ENCODE data around the gene FAHD2A. TPM values are rescaled to one million over a fixed set of nuclear protein-coding genes. Genes with fewer than 3 reads are reported as not detected.
"Not testable (repeated sequence)": the region's sequence is repeated elsewhere in the genome, so short reads cannot be mapped to it uniquely, and the experiment has no call there.

FAHD2A gene
- total RNA-seq, 1 experiment from 2014 or later = 28.5 TPM

DNA sequence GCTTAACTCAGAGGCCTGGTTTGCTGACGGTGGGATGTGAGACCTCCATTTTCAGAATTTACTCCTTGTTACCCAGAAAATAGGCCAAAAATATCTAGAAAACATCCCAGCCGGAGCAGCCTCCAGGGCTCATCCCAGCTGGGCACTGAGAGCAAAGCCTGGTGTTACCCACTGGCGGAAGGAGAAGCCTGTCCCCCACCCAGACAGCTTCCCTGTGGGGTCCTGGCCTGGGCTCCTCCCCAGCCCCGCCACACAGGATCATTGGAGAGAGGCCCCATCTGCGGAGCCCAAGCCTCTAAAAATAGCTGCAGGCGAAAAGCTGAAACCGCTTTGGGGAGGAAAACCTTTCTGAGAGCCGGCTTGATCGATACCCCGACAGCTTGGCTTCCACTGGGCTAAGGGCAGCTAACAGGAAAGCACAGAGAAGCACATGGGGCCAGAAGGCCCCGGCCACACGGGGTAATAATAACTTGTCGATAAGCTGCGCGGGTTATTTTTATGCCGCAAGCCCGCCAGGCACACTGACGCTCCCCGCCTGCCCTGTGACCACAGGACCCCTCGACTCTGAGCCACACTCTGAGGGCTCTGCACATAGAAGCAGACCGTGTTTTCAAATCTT is 26.9 kb upstream of the FAHD2A start:
- DNase-seq (ENCODE audit: low read depth) = no peak

DNA sequence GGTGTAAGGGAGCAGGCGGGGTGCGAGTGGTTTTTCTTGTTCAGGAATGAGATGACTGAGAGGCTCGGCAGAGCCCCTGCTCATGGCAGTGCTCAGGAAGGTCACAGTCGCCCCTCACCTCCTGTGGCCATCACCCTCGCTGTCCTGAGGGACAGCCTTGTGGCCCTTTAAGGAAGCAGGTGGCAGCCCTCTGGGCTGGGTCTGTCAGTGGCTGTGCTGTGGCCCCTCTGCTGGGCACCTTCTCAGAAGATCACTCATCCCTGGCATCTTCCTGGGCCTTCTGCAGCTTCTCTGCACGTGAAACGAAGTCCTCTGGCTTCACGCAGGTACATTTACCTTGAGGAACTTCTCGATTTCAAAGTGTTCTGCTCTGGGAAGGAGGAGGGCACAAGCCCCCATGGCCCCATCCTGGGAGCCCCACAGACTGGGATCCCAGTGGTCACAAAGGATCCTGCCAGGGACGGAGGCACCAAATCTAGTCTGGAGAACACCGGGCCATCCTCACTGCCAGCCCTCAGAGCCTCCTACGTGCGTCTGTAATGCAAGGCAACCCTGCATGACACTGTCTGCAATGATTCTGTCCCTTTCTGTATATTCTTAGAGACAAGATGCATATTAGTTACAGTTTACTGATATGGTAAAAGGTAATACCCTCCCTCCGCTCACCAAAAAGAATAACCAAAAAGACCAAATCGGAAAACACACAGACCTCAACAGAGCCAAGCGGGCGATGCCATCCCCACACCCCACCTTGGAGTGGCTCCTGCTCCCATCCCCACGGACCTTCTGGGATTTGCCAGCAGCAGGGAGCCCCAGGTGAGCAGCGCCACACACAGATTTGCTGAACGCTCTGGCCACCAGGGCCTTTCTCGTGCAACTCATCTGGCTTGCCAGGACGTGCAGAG is 25.9 kb upstream of the FAHD2A start:
- no peak for DNase-seq (ENCODE audit: low read depth)

DNA sequence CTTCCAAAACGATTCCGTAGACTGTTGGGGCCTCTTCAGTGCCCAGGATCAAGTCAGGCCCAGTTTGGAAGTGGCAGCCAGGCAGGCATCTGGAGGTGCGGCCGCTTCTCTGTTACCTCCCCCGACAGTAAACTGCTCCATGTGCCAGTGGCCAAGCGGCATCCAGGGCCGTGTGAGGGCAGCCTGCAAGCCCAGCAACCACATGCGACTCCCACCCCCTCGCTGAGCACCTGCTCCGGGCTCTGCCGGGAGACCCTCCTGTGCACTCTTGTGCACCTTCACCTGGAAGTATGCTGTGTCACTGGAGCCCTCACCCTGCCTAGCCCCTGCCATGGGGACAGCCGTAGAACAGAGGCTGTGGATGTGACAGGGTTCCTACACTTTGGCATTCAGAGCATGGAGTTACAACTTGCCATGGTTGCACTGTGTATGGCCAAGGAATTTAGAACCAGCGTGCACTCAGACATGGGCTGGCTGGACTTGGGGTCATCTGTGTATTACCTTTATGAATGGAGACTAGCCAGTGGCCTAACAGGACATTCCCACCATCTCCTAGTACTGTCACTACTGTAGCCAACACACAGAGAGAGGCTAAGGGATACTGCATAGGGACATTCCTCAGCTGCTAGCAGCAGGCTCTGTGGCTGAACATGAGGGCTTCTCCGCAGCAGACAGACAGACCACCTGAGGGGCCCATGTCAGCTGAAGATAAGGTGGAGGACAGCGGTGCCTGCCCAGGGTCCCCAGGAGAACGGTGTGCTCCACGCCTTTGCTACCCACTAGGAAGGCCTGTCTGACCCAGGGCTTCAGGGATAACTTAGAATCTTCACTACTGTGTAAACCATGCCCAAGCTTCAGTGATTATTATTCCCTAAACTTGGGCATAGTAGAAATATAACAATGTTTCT is 25.0 kb upstream of the FAHD2A start:
- DNase-seq (ENCODE audit: low read depth) = no peak

DNA sequence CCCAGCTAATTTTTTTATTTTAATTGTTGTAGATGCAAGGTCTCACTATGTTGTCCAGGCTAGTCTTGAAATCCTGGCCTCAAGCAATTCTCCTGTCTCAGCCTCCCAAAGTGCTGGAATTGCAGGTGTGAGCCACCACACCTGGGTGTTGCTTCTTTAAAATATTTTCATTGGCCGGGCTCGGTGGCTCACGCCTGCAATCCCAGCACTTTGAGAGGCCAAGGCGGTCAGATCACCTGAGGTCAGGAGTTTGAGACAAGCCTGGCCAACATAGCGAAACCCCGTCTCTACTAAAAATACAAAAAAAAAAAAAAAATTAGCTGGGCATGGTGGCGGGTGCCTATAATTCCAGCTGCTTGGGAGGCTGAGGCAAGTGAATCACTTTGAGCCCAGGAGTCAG is 24.2 kb upstream of the FAHD2A start:
- not testable (repeated sequence) for DNase-seq (ENCODE audit: low read depth)

DNA sequence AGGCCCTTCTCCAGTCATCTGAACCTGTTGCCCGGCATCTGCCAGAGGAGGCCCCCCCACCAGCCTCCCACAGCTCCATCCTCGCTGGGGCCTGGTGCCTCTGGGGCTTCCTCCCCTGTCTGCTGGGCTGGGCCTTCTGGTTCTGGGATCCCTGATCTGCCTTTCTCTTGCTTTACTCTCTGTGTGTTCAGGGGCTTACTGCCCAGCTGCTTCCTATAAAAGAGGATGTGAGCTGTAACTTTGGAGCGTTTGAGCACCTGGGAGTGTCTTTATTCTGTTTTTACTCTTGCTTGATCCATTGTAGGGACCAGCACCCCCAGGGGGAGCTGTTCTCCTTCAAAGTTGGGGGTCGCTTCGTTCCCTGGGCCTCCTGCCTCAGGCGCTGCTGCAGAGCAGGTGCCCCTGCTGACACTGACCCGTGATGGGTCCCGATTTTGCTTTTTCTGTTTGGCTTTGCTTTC is 23.1 kb upstream of the FAHD2A start:
- DNase-seq (ENCODE audit: low read depth) = no peak

DNA sequence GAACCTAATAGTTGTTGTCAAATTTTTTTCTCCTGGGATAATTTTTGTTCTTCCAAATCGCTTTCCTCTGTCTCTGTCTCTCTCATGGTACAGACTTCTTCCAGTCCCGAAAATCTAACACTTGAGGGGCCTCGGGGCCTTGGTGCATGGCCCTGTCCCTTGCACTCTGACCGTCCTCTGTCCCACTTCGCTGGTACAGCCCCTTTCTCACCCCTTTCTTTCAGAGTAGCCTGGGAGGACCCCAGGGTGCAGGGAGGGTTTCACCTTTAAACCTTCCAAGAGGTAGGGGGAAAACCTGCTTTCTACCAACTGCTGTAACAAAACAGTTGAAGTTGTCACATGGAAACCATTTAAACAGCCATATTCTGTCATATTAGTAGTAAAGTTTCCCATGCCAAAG is 22.2 kb upstream of the FAHD2A start:
- DNase-seq (ENCODE audit: low read depth) = no peak

DNA sequence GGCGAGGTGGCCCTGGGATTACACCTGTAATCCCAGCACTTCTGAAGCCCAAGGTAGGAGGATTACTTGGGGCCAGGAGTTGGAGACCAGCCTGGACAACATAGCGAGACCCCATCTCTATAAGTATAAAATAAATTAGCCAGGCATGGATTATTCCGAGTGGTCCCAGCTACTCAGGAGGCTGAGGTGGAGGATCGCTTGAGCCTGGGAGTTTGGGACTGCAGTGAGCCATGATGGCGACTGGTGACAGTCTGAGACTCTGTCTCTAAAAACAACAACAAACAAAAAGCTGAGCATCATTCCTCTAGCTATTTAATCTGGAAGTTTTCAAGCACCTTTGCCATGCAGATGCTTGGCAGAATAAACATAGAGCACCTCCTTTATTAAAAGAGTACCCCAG is 21.8 kb upstream of the FAHD2A start:
- DNase-seq (ENCODE audit: low read depth) = no peak

DNA sequence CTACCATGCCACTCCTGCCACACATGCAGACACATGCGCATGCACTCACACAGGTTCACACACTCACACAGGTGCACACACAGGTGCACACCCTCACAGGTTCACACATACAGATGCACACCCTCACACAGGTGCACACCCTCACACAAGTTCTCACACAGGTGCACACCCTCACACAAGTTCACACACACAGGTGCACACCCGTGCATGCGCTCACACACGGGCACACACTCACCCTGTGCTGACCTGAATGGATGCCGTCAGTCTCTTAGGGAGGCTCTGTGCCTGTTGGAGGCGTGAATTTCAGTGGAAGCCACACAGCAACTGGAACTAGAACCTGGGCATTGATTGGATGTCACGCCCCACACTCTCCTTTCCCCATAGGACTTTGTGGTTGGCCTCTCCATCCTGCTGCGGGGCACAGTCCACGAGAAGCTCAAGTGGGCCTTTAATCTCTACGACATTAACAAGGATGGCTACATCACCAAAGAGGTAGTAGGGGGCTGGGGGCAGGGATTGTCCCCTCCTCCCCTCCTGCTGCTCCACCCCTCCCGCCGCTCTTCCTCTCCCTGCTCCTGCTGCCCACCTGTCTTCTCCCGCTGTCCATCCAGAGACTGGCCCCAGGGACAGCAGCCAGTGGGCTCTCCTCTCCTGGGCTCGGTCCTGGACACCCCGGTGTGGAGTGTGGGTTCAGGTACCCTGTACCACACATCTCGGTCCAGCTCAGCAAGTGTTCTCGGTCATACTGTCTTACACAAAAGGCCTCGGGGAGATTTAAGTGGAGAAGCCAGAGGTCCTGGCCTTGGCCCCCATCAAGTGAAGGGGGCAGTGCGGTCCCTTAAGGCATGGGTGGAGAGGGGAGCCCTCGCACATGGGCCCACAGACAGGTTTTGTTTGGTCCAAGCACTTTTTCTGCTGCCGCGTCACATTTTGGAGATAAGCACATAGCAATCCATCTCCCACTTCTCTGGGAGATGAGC is 21.0 kb upstream of the FAHD2A start:
- no peak for DNase-seq (ENCODE audit: low read depth)

DNA sequence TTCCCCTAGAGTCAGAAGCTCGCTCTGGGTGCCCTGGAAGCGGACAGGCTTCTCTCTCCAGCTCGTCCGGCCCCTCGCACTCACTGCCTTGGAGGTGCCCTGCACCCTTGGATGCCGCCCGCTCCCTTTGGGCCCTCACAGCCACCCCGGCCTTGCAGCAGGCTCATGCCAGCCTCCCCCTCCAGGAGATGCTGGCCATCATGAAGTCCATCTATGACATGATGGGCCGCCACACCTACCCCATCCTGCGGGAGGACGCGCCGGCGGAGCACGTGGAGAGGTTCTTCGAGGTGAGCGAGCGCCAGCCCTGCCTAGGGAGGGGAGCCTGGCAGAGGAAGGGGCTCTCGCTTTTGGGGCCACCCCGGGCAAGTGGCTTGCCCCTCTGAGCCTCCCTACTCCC is 20.3 kb upstream of the FAHD2A start:
- no peak for DNase-seq (ENCODE audit: low read depth)

DNA sequence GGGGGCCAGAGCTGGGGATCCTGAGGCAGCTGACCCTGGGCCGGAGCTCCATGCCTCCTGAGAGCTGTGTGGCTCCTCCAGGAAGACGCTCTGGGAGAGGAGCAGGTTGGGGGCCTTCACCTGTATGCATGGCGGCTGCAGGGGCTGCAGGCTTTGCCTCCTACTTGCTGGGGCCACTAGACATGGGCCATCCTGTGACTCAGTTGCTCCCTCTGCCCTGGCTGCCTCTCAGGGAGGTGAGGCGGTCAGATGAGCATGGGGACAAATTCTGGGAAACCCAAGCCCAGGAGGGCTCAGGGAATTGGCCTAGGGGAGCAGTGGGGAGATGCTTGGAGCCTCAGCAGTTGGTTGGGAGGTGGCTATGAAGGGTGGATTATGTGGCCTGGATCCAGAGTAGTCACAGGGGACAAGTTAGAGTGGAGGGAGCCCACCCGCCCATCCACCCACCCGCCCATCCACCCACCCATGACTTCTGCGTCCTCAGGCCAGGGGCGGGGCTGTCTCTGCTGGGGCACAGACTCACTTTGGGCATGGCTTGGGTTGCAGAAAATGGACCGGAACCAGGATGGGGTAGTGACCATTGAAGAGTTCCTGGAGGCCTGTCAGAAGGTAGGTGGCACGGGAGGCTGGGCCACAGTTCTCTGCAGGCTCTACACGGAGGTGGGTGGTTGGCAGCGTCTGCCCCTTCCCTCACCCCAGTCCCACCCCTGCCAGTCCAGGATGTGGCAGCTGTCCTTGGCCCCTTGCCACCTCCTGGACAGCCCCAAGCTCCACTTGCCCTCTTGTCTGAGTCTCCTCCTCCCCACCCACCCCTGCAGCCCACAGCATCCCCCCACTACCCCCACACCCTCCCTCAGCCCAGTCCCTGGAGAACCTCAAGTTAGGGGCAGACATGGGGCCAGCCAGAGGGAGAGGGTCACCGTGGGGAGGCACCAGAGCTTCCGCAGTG is 19.5 kb upstream of the FAHD2A start:
- DNase-seq (ENCODE audit: low read depth) = no peak

DNA sequence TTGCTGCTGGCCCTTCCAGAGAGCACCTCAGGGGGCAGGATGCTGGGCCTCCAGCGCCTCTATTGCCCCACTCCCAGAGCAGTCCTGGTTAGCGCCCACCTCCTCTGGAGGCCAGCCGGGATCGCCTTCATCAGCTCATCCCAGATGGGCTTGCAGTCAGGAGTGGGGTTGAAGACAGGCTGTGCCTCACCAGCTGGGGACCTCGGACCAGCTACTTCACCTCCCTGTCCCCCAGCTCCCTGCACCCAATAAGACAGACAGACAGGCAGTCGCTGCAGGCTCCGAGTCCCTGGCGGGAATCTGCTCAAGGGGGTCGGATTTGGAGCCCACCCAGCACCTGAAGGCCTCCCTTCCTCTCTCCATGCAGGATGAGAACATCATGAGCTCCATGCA is 18.9 kb upstream of the FAHD2A start:
- no peak for DNase-seq (ENCODE audit: low read depth)

DNA sequence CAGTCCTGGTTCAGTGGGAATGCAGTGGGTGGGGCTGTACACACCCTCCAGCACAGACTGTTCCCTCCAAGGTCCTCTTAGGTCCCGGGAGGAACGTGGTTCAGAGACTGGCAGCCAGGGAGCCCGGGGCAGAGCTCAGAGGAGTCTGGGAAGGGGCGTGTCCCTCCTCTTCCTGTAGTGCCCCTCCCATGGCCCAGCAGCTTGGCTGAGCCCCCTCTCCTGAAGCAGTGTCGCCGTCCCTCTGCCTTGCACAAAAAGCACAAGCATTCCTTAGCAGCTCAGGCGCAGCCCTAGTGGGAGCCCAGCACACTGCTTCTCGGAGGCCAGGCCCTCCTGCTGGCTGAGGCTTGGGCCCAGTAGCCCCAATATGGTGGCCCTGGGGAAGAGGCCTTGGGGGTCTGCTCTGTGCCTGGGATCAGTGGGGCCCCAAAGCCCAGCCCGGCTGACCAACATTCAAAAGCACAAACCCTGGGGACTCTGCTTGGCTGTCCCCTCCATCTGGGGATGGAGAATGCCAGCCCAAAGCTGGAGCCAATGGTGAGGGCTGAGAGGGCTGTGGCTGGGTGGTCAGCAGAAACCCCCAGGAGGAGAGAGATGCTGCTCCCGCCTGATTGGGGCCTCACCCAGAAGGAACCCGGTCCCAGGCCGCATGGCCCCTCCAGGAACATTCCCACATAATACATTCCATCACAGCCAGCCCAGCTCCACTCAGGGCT is 17.5 kb upstream of the FAHD2A start:
- DNase-seq (ENCODE audit: low read depth) = no peak

DNA sequence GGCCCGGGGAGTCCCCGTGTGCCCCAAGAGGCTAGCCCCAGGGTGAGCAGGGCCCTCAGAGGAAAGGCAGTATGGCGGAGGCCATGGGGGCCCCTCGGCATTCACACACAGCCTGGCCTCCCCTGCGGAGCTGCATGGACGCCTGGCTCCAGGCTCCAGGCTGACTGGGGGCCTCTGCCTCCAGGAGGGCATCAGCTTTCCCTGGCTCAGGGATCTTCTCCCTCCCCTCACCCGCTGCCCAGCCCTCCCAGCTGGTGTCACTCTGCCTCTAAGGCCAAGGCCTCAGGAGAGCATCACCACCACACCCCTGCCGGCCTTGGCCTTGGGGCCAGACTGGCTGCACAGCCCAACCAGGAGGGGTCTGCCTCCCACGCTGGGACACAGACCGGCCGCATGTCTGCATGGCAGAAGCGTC is 16.9 kb upstream of the FAHD2A start:
- no peak for DNase-seq (ENCODE audit: low read depth)

DNA sequence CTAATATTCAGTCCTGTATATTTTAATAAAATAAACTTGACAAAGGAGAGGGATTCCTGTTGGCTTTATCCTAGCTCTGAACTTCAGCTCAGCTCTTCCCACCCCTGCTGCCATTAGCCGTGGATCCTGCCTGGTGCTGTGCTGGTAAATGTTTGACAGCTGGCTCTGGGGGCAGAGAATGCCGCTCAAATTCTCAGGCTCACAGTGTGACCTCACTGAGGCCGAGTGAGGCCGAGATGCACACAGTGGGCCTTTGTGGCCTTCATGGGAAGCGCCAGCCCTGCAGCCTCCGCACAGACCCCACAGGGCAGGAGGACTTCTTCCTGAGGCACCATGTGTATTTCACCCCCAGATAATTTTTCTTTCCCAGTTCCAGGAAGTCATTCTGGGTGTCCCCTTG is 16.5 kb upstream of the FAHD2A start:
- no peak for DNase-seq (ENCODE audit: low read depth)

DNA sequence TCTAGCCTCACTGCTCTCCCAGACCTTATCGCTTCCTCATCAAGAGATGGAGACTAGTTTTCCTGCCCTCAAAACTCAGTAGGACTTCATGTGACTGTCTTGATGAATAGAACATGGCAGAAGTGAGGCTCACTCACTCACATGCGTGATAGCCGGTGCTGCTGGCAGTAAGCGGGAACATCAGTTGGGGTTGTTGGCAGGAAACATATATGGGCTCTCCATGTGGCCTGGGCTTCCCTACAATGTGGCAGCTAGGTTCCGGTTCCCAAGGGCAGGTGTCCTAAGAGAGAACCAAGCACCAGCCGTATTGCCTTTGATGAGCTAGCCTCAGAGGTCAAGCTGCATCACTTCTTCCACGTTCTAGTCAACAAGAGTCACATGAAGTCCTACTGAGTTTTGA is 15.2 kb upstream of the FAHD2A start:
- DNase-seq (ENCODE audit: low read depth) = no peak

DNA sequence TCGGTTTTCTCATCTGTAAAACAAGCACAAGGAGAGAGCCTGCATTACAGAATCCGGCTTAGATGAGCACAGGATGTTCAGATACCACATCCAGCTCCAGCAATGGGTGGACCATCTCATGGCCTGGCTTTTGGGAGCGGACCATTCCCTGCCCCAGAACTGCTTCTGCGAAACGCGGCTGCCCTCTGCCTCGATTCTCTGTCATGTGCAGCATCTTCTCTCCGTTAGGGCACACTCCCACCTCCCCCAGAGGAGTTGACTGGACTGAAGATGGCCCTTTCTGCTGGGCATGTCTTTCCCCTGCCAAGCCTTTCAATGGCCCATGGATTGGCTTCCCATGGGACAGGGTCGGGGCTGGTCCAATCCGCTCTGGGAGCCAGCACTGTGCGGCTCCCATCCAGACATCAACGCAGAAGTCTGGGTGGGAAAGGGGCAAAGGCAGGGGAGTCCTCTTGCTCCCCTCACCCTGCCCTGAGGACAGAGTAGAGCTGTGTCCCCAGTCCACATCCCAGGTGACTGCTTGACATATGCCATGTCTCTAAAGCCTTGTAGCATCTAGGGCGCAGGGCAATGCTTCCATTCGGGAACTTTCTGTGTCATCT is 14.3 kb upstream of the FAHD2A start:
- DNase-seq (ENCODE audit: low read depth) = no peak

DNA sequence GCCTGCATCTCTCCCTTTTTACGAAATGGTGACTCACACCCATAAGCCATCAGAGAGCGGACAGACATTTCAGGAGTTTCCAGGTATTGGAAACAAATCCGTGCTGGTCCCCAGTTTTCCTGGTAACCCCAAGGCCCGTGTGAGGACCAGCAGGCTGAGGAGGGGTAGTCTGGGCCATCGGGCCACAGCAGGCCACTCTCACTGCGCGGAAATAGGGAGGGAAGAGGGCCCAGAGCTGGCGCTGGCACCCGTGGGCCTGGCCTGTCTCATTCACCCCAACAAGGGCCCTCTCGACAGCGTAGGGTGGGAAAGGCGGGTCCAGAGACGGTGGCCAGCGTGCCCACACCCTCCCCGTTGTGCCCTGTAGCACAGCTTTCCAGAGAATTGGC is 13.7 kb upstream of the FAHD2A start:
- DNase-seq (ENCODE audit: low read depth) = no peak

DNA sequence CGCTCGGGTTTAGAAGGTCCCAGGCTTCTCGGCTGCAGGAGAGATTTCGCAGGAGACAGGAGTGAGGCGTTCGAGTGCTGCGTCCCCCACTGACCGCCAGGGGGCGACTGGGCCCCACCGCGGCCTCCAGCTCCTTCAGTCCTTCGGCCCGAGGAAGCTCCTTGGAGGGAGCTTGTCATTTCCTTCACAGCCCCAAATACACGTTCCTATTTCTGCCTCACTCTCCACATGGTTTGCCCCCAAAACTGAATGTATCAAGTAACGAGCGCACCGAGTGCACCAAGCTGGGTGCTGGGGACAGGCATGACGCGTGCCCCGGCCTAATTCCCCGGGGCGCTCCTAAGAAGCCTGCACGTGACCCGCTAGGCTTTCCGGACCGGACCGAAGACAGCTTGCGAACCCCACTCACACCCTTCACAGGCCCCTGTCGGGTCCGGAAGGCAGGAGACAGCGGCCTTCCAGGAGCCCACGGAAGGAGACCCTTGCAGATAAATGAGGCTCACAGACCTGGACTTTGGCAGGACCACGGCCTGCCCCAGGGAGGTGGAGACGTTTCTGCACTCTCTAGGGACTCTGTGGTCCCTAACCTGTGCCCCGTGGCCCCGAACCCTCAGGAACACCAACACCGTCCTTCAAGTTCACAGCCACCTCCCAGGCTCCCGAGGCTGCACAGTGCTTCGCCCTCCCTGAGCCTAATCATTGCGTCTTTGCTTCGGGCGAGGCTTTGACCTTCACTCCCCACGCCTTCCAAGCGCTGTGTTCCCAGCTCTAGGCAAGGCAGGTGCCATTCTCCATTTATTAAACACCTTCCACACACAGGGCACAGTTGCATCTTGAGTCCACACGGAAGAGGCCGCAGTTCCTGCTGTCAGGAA is 13.0 kb upstream of the FAHD2A start:
- DNase-seq (ENCODE audit: low read depth) = peak; percentile 73
